ENCODE measurements around the gene LPP.

DNA sequence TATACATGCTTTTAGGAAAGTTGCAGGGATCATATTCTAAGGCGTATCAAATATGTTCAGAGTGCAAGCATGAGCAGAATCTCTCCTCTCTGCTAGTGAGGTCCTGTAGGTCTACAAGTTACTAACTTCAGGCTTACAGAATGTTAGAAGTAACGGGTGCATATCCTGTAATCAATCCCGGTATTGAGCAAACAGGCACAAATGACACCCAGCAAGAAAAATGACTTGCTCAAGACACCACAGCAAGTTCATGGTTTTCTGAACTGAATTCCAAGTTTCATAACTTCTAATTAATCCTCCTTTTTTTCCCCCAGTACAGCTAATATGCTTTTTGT, 663.9 kb downstream of the LPP start:
- TF ChIP-seq POLR2A (IDR thresholded peaks at IDR 0.05) (no peak), EP300 (IDR thresholded peaks at IDR 0.05) (no peak), POLR2AphosphoS5 (IDR thresholded peaks at IDR 0.05) (no peak)
- TF ChIP-seq, protein P1, sequence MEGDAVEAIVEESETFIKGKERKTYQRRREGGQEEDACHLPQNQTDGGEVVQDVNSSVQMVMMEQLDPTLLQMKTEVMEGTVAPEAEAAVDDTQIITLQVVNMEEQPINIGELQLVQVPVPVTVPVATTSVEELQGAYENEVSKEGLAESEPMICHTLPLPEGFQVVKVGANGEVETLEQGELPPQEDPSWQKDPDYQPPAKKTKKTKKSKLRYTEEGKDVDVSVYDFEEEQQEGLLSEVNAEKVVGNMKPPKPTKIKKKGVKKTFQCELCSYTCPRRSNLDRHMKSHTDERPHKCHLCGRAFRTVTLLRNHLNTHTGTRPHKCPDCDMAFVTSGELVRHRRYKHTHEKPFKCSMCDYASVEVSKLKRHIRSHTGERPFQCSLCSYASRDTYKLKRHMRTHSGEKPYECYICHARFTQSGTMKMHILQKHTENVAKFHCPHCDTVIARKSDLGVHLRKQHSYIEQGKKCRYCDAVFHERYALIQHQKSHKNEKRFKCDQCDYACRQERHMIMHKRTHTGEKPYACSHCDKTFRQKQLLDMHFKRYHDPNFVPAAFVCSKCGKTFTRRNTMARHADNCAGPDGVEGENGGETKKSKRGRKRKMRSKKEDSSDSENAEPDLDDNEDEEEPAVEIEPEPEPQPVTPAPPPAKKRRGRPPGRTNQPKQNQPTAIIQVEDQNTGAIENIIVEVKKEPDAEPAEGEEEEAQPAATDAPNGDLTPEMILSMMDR (IDR thresholded peaks at IDR 0.05): no peak

Data from stomach (tissue), 4 donors.